ENCODE measurements around the gene SLC38A11.
"Not testable (repeated sequence)": the region's sequence is repeated elsewhere in the genome, so short reads cannot be mapped to it uniquely, and the experiment has no call there.

SLC38A11 gene

GRCh38 chr2:164875334-164876205, 79.8 kb downstream of the SLC38A11 start:
- no peak for DNase-seq

GRCh38 chr2:164873210-164873908, 82.0 kb downstream of the SLC38A11 start:
- no peak for DNase-seq

GRCh38 chr2:164871404-164871803, 83.9 kb downstream of the SLC38A11 start:
- no peak for DNase-seq

- DNase-seq: no peak
Observed at GRCh38 chr2:164869420-164869772, 85.9 kb downstream of the SLC38A11 start.

DNA sequence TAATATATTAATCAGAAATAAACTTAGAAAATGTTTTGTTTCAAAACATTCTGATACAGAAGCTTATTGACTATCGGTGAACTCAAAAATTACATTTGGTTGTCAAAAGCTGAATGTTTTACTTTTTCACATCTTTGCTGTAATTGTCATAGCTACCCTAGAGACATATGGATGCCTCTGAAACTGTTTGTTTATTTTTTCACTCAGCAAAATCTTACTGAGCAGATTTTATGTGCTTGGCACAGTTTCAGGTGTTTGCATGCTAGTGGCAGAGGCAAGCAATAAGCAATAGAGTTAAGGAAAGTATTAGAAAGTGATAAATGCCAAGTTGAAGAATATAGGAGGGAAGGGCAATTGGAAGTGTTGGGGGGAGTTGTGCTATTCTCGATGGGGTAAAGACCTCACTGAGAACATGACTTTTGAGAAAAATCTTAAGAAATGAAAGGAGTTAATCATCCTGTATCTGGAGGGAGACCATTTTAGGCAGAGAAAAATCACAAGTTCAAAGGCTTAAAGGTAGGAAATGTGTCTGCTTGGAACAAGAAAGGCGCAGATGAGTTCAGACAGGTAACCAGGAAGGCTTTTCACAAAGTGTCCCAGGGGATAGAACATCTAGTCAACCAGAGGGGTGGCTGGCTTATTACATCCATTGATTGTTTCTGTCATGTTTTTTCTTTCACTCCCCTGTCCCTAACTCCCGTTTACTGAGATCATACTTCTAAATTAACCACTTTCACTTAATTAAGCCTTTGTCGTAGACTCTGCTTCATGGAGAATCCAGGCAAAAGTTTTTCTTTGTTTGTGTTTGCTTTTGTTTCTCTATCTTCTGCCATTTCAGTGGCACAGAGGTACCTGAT, 86.5 kb downstream of the SLC38A11 start:
- peak; percentile 22 for DNase-seq

GRCh38 chr2:164867779-164868397, 87.4 kb downstream of the SLC38A11 start:
- no peak for DNase-seq

GRCh38 chr2:164866381-164866780, 88.9 kb downstream of the SLC38A11 start:
- not testable (repeated sequence) for DNase-seq

DNA sequence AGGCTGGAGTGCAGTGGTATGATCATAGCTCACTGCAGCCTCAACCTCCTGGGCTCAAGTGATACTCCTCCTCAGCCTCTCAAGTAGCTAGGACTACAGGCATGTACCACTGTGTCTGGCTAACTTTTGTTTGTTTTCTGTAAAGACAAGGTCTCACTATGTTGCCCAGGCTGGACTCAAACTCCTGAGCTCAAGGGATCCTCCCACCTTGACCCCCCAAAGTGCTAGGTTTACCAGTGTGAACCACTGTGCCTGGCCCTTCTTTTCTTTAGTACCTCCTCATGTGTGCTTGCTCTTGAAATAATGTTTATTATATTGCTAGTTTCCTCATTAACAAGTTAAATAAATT, 94.7 kb downstream of the SLC38A11 start:
- DNase-seq: no peak

DNA sequence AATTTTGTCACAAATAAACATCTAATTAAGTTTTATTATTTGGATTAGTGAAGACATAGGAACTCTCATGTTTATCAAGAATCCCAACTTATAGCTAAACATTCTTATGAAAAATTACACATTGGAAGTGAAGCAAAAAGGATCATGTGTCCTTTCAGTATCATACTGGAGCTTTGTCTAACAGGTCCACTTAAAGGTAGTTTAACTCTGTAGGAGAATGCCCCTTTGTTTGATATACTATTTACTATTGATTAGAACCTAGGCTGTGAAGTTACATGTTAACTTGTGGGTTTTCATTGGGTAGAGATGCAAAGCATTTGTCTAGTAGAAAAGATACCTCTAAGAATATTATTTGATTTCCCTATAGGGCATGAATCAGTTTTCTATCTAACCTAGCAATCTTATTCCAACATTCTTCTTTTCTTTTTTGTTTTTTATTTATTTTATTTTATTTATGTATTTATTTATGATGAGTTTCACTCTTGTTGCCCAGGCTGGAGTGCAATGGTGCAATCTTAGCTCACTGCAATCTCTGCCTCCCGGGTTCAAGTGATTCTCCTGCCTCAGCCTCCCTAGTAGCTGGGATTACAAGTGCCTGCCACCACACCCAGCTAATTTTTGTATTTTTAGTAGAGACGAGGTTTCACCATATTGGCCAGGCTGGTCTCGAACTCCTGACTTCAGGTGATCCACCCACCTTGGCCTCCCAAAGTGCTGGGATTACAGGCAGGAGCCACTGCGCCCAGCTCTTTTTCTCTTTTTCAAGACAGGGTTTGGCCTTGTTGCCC, 95.2 kb downstream of the SLC38A11 start:
- not testable (repeated sequence) for DNase-seq

DNA sequence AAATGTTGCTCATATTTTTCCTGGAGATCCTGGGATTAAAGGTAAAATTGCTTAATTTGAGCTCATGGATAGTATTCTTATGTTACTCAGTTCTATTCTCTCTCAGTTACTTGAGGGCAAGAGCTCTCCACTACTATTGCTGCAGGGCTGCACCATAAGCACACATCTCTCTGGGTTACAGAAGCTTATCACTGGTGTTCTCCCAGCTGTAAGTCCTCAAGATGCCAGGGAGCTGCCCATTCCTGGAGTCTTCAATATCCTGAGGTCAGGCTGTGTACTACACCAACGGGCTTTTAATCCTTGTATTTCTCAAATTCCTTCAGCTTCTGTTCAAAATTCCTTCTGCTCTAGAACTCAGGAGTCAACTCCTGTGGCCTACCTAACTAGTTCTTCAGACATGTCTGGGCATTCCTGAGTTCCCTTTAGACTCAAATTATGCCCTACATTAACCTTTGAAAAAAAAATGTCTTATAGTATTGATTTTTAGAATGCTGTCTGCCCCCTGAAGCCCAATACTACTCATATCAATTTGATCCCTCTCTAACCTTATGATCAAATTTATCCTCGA, 96.0 kb downstream of the SLC38A11 start:
- no peak for DNase-seq

DNA sequence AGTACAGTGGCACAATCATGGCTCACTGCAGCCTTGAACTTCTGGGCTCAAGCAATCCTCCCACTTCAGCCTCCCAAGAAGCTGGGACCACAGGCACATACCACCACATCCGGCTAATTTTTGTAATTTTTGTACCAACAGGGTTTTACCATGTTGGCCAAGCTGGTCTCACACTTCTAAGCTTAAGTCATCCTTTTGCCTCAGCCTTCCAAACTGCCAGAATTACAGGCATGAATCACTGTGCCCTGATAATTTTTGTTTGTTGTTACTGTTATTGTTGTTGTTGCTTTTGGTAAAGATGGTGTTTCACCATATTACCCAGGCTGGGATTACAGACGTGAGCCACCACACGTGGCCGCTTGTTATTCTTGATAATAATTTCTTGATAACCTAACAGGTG, 103.2 kb downstream of the SLC38A11 start:
- no peak for DNase-seq

DNA sequence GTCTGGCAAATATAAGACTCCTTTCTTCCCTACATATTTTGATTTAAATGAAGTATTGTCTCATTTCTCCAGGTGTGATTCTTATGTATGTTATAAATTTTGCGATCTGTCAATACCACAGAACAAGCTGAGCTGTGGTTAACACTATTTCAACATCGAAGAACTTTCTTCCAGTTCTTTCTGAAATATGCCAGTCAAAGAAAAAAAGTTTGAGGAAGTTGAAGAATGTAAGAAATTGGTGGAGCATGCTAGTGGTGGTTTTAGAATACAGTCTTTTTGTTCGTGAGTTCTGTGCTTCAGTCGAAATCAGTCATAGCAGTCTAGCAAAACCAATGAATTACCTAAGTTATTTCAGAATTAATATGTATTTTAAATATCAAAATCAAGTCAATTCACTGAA, 105.1 kb downstream of the SLC38A11 start:
- DNase-seq: no peak

DNA sequence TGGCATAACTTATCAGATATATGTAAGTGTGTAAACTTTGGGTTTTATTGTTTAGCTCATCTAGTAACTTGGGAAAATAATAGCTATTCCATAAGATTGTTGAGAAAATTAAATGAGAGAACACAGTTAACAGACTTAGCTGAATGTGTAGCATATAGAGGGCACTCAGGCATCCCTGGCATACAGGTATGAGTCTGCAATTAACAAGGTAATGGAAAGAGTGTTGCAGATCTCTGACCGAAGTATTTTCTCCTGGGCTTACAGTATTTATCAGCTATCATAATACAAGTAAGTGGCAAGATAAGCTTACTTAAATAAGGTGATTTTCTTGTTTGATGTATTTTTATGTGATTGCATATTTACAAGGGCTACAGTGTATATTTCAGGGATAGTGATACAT, 105.8 kb downstream of the SLC38A11 start:
- no peak for DNase-seq

DNA sequence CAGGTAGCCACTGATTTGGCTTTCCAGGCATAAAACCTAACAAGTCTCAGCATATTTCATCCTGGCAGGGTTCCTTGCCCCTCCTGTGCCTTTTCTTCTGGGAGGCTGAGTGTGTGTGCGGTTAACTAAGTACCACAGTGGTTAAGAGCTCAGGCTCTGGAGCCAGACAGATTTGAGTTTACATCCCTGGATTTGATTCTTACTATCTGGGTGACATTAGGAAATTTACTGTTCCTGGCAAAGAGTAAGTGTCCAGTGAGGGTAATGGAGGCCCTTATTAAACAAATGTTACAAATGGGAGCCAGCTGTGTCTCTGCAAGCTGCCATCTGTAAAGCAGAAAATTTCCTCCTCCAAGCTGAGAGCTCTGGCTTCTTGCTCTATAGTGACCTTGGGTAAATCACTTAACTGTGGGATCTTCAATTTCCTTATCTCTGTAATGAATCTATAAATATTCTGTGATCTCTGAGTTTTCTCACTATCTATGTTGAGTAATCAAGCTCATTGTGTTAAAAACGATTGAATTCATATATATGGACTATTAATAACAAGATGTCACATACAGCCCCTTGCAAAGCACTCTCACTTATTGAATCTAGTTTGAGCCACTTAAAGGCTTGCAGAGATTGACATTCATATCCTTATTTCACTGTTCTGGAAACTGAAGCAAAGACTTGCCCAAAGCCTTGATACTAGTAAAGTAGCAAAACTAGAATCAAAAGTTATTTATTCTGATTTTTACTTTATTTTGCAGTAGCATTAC, 107.2 kb downstream of the SLC38A11 start:
- DNase-seq: peak; percentile 98

DNA sequence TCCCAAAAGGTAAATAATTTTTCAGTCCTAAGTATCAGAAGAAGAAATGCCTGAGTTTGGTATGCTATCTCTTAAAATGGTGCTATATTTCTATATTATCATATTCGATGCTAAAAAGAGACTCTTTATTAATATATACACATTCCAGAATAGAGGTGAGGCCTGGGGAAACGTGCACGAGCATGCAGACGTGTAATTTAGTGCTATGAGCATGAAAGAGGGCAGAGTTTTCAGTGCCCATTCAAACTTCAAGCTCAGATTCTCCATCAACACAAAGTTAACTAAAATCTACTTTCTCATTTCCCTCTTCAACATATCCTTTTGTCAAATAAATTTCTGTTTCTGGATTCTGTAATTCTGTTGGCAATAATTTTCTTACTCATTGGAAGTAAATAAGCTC, 108.0 kb downstream of the SLC38A11 start:
- DNase-seq: no peak

DNA sequence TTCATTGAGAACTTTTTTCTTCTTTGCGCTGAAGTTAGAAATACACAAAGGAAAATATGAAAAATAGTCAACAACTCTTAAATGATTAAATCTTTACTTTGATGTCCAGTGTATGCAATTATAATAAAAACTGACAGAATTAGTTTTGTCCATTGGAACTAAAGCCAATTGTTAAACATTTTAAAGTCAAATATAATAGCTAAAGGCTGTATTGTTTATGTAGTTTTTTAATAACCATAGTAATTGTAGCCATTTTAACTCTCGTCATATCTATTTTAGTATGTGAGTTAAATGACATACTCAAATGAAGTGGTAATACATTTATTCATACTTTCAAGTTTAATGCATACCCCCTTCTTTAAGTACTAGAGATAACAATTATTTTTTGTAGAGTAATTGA, 109.0 kb downstream of the SLC38A11 start:
- DNase-seq: no peak
